Thymus (tissue), 11 donors: ENCODE results near the gene SUSD6. TPM values are rescaled to one million over a fixed set of nuclear protein-coding genes. Genes with fewer than 3 reads are reported as not detected.

Experiments used
- DNase-seq, 9 donors: peaks; one replicate each; pipeline ENCODE4 v3.0.0-alpha.2; 2013; ENCODE audit warnings: low spot score in 9 of 9, low read depth in 6 of 9, missing footprints in 1 of 9
- H3K27ac ChIP-seq, 2 donors: one replicate each; pipeline ENCODE4 v1.5.1; 2013; ENCODE audit warnings: control low read depth in 1 of 2, low read depth in 1 of 2, low read length in 1 of 2, mild to moderate bottlenecking in 1 of 2, moderate library complexity in 1 of 2
- H3K27me3 ChIP-seq, 2 donors: one replicate each; pipeline ENCODE4 v1.5.1; 2013; ENCODE audit warnings: low read length in 1 of 2; ENCODE audit not compliant: control insufficient read depth in 2 of 2, insufficient read depth in 1 of 2
- H3K36me3 ChIP-seq, 2 donors: one replicate each; pipeline ENCODE4 v1.5.1; 2013; ENCODE audit warnings: low read length in 1 of 2, mild to moderate bottlenecking in 1 of 2, moderate library complexity in 1 of 2; ENCODE audit not compliant: control insufficient read depth in 2 of 2, insufficient read depth in 2 of 2
- H3K4me1 ChIP-seq, 2 donors: one replicate each; pipeline ENCODE4 v1.5.1; 2013; ENCODE audit warnings: low read length in 2 of 2; ENCODE audit not compliant: control insufficient read depth in 2 of 2, insufficient read depth in 2 of 2
- H3K4me3 ChIP-seq, 2 donors: one replicate each; pipeline ENCODE4 v1.5.1; 2013; ENCODE audit warnings: low read length in 2 of 2, control low read depth in 1 of 2, mild to moderate bottlenecking in 1 of 2
- H3K9me3 ChIP-seq, 2 donors: one replicate each; pipeline ENCODE4 v1.5.1; 2013; ENCODE audit warnings: low read length in 1 of 2, mild to moderate bottlenecking in 1 of 2; ENCODE audit not compliant: control insufficient read depth in 2 of 2, insufficient read depth in 1 of 2
- WGBS: extraction: QIAGEN DNeasy Blood & Tissue Kit; methylation state at CpG from one replicate; pipeline ENCODE4 v1.1.7; 2013; 5-methylcytosine and 5-hydroxymethylcytosine counted together
- polyA plus RNA-seq: library from polyadenylated mRNA; stranded (reverse); fragments of 200-250 nt; gene quantifications from one replicate; pipeline ENCODE4 v1.2.3, GENCODE V29; 2013
- total RNA-seq: library from RNA; stranded (reverse); fragments of 120-200 nt; gene quantifications from one replicate; pipeline ENCODE4 v1.2.4, GENCODE V29; 2013
- donor health status: healthy.

Gene SUSD6
- total and polyA plus RNA-seq, 2 donors, result 7.8 to 23.7 TPM

DNA sequence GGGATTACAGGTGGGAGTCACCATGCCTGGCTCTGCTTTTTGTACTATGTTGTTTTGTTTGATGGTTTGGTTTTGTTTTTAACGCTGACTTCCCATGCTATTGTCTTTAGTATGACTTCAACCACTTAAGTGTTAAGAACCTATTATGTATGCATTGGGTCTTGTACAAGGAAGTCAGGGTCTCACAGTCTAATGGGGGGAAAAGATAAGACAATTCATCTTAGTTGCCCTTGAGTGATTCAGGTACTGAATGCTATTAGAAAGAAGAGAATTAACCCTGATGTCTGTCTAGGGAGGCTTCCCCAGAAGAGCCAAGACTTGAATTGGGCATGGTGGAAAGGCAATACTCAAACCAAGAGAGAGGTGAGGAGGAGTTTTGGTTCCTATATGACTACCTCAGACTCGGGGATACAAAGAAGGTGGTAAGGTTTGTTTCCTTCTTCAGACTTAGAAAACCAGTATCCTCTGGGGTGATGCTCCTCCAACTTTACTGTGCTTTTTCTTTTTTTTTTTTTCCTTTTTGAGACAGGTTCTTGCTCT, 64.6 kb downstream of the SUSD6 start:
- Histone ChIP-seq H3K27me3 (no peaks in the 10 kb centered on the region), H3K36me3 (peaks cover 0 to 2% of the 10 kb centered on the region in 2 donors), H3K9me3 (no peaks in the 10 kb centered on the region), H3K4me3 (no peak overlapping the region), H3K27ac (peak overlapping the region in 1 of 2 donors; percentile 68), H3K4me1 (peaks cover 21 to 59% of the 10 kb centered on the region in 2 donors)
- DNase-seq, result no peak
- WGBS, result 84% methylated on average over 2 of the region's 2 CpGs

DNA sequence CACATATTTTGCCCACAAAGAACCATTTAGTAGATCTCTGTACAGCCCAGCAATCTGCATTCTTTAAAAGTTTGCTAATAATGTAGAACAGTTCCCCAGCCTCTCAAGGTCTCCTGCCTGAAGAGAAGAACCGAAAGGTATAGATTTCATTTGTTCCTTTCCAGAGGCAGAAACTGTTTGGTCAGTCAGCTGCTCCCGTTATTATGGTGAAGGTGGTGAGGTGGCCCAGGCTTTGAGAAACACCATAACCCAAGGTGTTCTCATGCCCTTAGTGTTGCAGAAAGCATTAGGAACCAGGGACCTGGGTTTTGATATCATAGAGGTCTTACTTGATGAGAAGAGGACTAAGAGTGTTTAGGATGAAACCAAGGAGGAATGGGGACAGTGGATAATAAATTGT, 65.3 kb downstream of the SUSD6 start:
- Histone ChIP-seq H3K4me3 (no peak overlapping the region), H3K36me3 (peaks cover 0 to 2% of the 10 kb centered on the region in 2 donors), H3K27ac (no peak overlapping the region), H3K4me1 (peaks cover 21 to 52% of the 10 kb centered on the region in 2 donors), H3K9me3 (no peaks in the 10 kb centered on the region), H3K27me3 (no peaks in the 10 kb centered on the region)
- no peak for DNase-seq
- WGBS, result over 99% methylated on average over 2 of the region's 2 CpGs

DNA sequence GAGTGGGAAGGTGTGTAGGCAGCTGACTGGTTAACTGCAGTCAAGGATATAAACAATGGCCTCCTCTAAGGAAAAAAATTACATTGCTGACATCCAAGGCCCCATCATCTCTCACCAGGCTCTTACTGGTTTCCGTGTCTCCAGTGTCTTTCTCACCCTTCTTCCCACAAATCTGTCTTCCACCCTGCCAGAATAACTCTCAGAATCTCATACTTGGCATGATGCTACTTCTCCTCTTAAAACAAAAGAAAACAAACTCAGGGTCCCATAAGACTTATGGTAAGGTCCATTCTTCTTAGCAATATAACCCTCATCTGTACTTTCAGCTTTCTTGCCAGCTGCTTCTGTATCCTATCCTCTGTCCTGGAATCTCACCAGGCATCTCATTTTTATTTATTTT, 68.9 kb downstream of the SUSD6 start:
- DNase-seq, result no peak
- no peaks in the 10 kb centered on the region for H3K9me3 ChIP-seq
- peak overlapping the region in 1 of 2 donors; percentile 12 for H3K27ac ChIP-seq
- no peak overlapping the region for H3K4me3 ChIP-seq
- 98% methylated on average over 1 of the region's 1 CpG for WGBS
- no peaks in the 10 kb centered on the region for H3K27me3 ChIP-seq
- peaks cover 7 to 55% of the 10 kb centered on the region in 2 donors for H3K4me1 ChIP-seq
- H3K36me3 ChIP-seq, result no peaks in the 10 kb centered on the region

DNA sequence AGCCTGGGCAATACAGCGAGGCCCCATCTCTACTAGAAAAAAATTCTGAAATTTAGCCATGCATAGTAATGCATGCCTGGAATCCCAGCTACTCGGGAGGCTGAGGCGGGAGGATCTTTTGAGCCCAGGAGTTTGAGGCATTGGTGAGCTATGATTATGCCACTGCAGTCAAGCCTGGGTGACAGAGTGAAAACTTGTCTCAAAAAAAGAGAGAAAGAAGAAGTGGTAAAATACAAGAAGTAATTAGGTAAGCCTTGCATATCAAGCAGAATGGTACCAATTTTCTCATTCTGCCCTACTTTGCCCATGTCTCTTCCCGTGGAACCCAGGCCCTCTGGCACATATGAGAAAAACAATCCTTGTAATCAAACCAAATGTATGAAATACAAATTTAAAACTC, 70.7 kb downstream of the SUSD6 start:
- no peak for DNase-seq
- Histone ChIP-seq H3K4me1 (peaks cover 12 to 56% of the 10 kb centered on the region in 2 donors), H3K27me3 (no peaks in the 10 kb centered on the region), H3K4me3 (no peak overlapping the region), H3K27ac (peak overlapping the region in 1 of 2 donors; percentile 85), H3K9me3 (no peaks in the 10 kb centered on the region), H3K36me3 (no peaks in the 10 kb centered on the region)
- WGBS, result 86% methylated on average over 4 of the region's 4 CpGs

DNA sequence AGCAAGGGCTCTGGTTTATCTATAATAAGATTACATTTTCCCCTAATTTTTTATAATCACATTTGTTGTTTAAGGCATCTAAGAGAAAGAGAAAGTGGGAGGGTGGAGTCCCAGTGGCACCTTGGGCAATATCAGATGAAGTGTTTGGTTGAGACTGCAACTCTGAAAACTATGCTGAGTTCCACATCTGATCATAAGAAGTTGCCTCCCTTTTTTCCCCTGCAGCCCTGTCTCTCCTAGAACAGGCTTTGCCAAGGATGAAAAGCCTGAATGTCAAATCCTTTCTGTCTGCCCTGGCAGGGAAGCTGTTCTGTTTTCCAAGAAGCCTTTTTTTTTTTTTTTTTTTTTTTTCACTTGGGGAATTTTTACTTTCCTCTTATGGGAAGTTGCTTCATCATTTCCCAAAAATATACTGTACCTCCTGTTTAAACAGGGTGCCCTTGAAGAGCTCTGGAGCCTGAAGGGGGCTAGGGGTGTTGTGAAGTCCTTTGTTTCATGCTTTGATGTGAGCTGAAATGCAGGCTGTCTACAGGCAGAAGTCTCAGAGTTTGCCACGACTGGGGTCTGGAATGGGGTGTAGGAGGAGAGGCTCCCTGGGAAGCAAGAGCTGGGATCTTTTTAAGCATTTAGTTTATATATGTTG, 71.3 kb downstream of the SUSD6 start:
- Histone ChIP-seq H3K27me3 (no peaks in the 10 kb centered on the region), H3K36me3 (no peaks in the 10 kb centered on the region), H3K27ac (peak overlapping the region; percentile 25 to 85), H3K4me1 (peaks cover 12 to 61% of the 10 kb centered on the region in 2 donors), H3K9me3 (no peaks in the 10 kb centered on the region), H3K4me3 (no peak overlapping the region)
- WGBS, result 87% methylated on average over 1 of the region's 1 CpG
- peak in 1 of 9 donors; percentile 58 for DNase-seq

DNA sequence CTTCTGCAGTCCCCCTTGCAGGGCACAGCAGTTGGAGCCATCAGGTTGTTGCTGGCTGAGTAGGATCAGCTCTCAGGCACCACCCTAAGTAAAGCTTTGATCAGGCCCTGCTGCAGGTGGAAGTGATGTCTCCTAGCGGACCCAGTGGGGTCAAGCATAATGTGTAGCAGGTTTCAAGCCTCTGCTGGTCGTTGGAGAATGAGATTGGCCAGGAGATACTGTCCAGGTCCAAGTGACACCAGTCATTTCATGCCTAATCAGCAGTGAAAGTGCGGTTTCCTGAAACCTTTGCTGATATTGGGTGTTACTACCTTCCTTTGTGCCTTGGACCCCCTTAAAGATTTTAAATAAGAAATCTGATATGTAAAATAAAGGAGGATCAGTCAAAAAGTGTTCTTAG, 72.6 kb downstream of the SUSD6 start:
- 77% methylated on average over 3 of the region's 3 CpGs for WGBS
- Histone ChIP-seq H3K9me3 (no peaks in the 10 kb centered on the region), H3K36me3 (peaks cover 2 to 5% of the 10 kb centered on the region in 2 donors), H3K27me3 (no peaks in the 10 kb centered on the region), H3K4me3 (no peak overlapping the region), H3K4me1 (peaks cover 16 to 73% of the 10 kb centered on the region in 2 donors), H3K27ac (peak overlapping the region; percentile 72 to 85)
- DNase-seq, result no peak

DNA sequence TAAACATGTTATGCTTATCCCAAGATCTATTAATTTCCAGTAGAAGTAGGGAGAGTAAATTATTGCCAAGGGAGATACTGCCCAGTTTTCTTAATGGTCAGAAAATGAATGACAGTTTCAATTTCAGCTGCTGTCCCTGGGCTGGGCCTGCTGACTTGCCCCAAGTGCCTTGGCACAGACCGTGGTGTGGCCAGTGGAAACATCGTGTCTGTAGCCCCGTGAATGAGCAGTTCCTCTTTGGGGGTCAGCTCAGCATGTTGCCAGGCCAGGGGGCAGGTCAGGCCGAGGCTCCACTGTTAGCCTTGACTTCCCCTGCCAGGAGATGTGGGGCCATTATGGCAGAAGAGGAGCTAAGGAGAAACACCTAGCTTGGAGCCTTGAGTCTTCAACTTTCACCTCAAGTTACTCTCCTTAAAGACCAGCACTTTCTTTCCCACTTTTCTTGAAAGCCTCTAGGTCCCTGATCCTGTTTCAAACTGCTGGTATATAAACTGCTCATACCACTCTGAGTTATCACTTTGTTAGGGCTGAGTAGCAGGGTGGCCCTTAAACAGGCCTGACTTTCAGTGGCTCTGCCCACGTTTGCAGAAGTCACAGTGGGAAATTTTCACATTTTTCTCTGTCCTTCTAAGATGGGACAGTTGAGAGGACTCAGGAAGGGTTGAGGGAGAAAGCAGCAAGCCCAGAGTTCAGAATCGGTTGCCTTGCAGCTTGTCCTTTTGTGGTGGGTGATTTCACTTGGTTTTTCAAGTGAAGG, 73.2 kb downstream of the SUSD6 start:
- H3K9me3 ChIP-seq, result no peaks in the 10 kb centered on the region
- 74% methylated on average over 6 of the region's 6 CpGs for WGBS
- no peak overlapping the region for H3K4me3 ChIP-seq
- peak overlapping the region; percentile 58 to 85 for H3K27ac ChIP-seq
- H3K27me3 ChIP-seq, result no peaks in the 10 kb centered on the region
- peaks cover 16 to 73% of the 10 kb centered on the region in 2 donors for H3K4me1 ChIP-seq
- no peak for DNase-seq
- peaks cover 2 to 5% of the 10 kb centered on the region in 2 donors for H3K36me3 ChIP-seq

DNA sequence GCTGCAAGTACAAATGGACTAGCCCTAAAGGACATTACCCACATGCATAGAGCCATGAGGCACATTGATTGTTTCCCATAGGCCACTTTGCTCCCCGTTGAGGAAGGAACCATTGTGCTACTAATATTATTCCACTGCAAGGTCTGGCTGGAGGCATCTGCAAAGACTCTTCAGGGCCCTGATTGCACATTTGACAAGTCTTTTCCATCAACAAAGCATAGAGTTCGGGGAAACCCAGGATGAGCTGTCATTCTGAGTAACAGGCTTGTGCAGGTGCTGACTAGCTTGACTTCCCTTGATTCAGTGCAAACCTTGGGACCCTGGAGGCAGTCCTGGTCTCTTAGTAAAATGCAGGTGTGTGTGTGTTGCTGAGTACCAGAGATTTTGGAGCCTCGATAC, 73.8 kb downstream of the SUSD6 start:
- peaks cover 18 to 74% of the 10 kb centered on the region in 2 donors for H3K4me1 ChIP-seq
- H3K27me3 ChIP-seq, result no peaks in the 10 kb centered on the region
- peak in 1 of 9 donors; percentile 65 for DNase-seq
- H3K4me3 ChIP-seq, result no peak overlapping the region
- H3K9me3 ChIP-seq, result no peaks in the 10 kb centered on the region
- H3K36me3 ChIP-seq, result peaks cover 2 to 5% of the 10 kb centered on the region in 2 donors
- H3K27ac ChIP-seq, result peak overlapping the region; percentile 53 to 85
- 60% methylated on average over 3 of the region's 3 CpGs for WGBS

DNA sequence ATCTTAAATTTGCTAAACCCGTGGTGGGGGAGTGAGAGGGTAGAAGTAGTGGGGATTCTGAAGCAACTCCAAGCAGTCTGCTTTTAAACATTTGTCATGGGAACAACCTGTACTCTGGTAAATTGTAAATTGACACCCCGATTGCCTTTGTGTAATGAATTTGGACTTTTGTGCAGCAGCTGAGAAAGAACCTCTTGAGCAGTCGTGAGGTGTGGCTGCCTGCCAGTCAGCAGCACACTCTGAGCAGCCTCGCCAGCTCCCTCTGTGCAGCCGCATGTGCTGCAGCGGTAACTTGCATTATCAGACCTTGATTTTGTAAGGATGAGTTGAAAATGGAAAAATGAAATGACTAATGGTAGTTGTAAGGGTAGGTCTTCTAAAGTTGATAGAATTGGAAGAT, 74.3 kb downstream of the SUSD6 start:
- WGBS, result 85% methylated on average over 6 of the region's 6 CpGs
- Histone ChIP-seq H3K36me3 (peaks cover 2 to 9% of the 10 kb centered on the region in 2 donors), H3K4me1 (peaks cover 16 to 72% of the 10 kb centered on the region in 2 donors), H3K9me3 (no peaks in the 10 kb centered on the region), H3K27me3 (no peaks in the 10 kb centered on the region), H3K4me3 (no peak overlapping the region), H3K27ac (peak overlapping the region; percentile 53 to 85)
- DNase-seq, result peak in 1 of 9 donors; percentile 46
